Fibroblast of the aortic adventitia (primary cell): ENCODE results near the gene MLYCD. TPM values are rescaled to one million over a fixed set of nuclear protein-coding genes. Genes with fewer than 3 reads are reported as not detected.

Experiments used
- DNase-seq: peaks from one replicate; pipeline ENCODE4 v3.0.0-alpha.2; 2010; ENCODE audit warnings: low read depth
- H3K4me3 ChIP-seq: 2 replicates; pipeline ENCODE4 v1.5.1; 2011; ENCODE audit warnings: low read depth, mild to moderate bottlenecking, control low read depth, low read length, moderate library complexity
- CTCF ChIP-seq: IDR thresholded peaks from 2 replicates; pipeline ENCODE4 v1.5.1; 2011; ENCODE audit warnings: mild to moderate bottlenecking, low read length, control low read depth, inconsistent platforms; ENCODE audit not compliant: insufficient read depth
- total RNA-seq: library from RNA; depleted of rRNA; stranded (reverse); fragments of >200 nt; gene quantifications from 2 replicates; pipeline ENCODE4 v1.2.3, GENCODE V29; 2012; ENCODE audit warnings: low replicate concordance

MLYCD gene
- total RNA-seq, 1 donor, result 3.3 TPM

DNA sequence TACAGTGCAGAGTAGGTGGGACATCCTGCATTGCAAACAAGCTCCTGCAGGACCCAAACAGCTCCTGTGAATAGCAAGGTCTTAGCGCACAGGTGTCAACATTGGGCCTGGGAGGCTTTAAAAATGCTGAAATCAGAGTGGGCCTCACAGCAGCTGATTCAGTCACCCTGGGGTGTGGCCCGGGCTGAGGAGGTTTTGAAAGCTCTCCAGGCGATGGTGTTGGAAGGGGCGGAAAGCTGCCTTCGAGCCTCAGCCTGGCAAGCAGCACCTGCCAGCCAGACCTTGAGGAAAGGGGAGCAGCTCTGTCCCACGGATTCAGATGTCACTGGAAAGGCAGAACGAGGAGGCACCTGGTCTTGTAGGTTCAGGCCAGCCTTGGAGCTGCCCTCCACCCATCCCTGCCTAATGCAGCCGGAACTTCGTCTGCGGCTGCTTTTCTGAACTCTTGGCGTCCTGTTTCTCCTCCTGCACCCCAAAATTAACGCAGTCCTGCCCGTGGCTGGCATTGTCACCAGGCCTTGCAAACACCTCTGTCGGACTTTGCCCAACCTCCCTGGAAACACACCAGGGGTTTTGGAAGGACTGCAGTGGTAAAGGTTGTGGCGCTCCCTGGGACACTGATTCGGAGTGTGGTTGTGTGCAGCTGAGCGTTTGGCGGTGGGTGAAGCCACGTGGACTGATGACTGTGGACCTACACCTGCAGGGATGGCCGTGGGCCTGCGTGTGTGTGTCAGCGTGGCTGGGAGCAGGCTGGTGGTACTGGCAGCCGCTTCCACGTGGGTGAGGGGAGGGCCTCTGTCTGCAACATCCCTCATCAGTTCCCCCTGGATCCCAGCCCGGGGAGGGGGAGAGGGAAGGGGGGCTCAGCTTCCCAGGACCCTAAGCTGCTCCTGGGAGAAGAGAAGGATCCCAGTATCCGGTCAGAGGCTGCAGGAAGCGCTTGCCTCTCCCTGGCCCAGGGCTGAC is 72.5 kb downstream of the MLYCD start:
- DNase-seq, result no peak
- no peak for TF ChIP-seq CTCF
- no peak overlapping the region for H3K4me3 ChIP-seq

DNA sequence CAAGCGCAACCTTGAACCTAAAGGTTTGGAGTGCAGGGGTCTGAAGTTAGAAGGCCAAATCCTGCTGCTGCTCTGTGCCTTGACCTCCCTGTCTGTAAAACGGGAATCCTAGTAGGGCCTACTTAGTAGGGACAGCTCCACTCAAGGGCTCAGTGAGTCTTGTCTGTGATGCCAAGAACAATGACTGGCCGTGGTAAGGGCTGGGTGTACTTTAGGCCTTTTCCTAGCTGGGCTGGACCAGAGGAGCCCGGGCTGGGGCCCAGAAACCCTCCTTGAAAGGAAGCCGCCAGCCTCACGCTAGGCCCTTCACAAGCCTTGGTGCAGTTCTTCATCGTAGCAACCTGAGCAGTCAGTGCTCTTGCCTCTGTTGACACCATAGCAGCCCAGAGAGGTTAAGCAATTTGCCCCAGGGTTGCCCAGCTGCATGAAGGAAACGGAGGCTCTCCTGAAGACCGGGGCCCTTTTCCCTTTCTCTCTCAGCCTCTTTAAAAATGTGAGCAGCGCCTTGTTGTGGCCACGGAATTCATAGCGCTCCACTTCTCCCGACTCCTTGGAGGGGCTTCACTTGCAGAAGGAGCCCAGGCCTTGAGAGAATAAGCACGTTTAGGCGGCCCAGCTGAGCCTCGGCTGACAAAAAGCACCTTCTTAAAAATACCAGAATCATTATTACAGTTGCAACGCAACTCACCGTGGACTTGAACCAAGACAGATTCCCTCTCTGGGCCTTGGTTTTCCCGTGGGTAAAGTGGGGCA is 73.5 kb downstream of the MLYCD start:
- no peak for TF ChIP-seq CTCF
- H3K4me3 ChIP-seq, result no peak overlapping the region
- no peak for DNase-seq

- H3K4me3 ChIP-seq, result no peak overlapping the region
- TF ChIP-seq CTCF, result no peak
- DNase-seq, result no peak
These were observed 74.2 kb downstream of the MLYCD start for GRCh38 chr16:83973077-83973476.

- no peak overlapping the region for H3K4me3 ChIP-seq
- TF ChIP-seq CTCF, result no peak
- DNase-seq, result no peak
These were observed 74.9 kb downstream of the MLYCD start for GRCh38 chr16:83973581-83974385.

DNA sequence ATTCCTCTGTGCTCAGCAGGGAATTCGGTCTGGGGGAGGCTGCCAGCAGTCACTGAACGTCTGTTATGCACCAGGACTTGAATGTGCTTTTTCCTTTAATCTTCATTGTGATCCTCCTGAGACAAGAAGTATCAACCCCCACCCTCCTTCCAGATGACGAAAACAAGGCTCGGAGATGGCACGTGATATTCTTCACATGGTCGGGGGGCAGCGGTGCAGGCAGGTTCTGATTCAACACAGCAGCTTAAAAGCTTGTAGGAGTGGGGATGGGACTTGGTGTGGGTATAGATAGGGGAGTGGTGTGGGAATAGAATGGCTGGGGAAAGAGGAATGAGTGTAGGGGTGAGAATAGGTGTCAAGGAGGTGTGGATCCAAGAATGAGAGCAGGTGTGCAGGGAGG is 75.6 kb downstream of the MLYCD start:
- DNase-seq, result no peak
- H3K4me3 ChIP-seq, result no peak overlapping the region
- no peak for TF ChIP-seq CTCF

GRCh38 chr16:83975590-83976260 is 76.8 kb downstream of the MLYCD start:
- DNase-seq, result no peak
- TF ChIP-seq CTCF, result no peak

More at GRCh38 chr16:83975590-83976260, 76.8 kb downstream of the MLYCD start:
- H3K4me3 ChIP-seq, result no peak overlapping the region
